H1 (cell line): ENCODE data around the gene RNF144A. TPM values are rescaled to one million over a fixed set of nuclear protein-coding genes. Genes with fewer than 3 reads are reported as not detected.

Experiments used
- CTCF ChIA-PET: fragments of 300-600 bp; sonication (Branson Sonifier 250); formaldehyde crosslinking; loops from one replicate; lab custom pipeline; 2021; ENCODE audit not compliant: partially characterized antibody; lab: Charles Lee
- POLR2A ChIA-PET: fragments of 300-600 bp; sonication (Branson Sonifier 250); formaldehyde crosslinking; loops from one replicate; lab custom pipeline; 2021; ENCODE audit warnings: inconsistent platforms; ENCODE audit not compliant: partially characterized antibody; lab: Charles Lee
- DNase-seq, 2 experiments: peaks; one replicate each; pipeline versions ENCODE4 v3.0.0 to v3.0.0-alpha.2; 2010 to 2022; ENCODE audit warnings: low spot score in 2 of 2, low read depth in 1 of 2, mixed read lengths in 1 of 2
- FAIRE-seq: peaks from 2 replicates; lab custom pipeline; 2011; peaks lifted over from hg19 to GRCh38; lab: Jason Lieb, UNC
- H2AFZ ChIP-seq: 2 replicates; pipeline ENCODE4 v1.8.1; 2012; ENCODE audit warnings: low read length, inconsistent platforms
- H2AK5ac ChIP-seq: 2 replicates; pipeline ENCODE4 v1.6.1; 2013; ENCODE audit warnings: low read depth, low read length
- H2BK120ac ChIP-seq: replicated peaks from 2 replicates; pipeline ENCODE3; 2013; ENCODE audit warnings: low read depth, low read length, inconsistent platforms
- H2BK12ac ChIP-seq: 2 replicates; pipeline ENCODE4 v1.6.1; 2013; ENCODE audit warnings: low read depth, low read length
- H2BK15ac ChIP-seq: 2 replicates; pipeline ENCODE4 v1.6.1; 2013; ENCODE audit warnings: low read length
- H2BK20ac ChIP-seq: 2 replicates; pipeline ENCODE4 v1.6.1; 2013; ENCODE audit warnings: low read length
- H2BK5ac ChIP-seq: 2 replicates; pipeline ENCODE4 v1.6.1; 2013; ENCODE audit warnings: low read depth, low read length
- H3K14ac ChIP-seq: 2 replicates; pipeline ENCODE4 v1.6.1; 2013; ENCODE audit warnings: inconsistent platforms; ENCODE audit not compliant: insufficient read length
- H3K18ac ChIP-seq: 2 replicates; pipeline ENCODE4 v1.6.1; 2013; ENCODE audit warnings: low read length; ENCODE audit errors: extremely low read depth
- H3K23ac ChIP-seq: 2 replicates; pipeline ENCODE4 v1.6.1; 2013; ENCODE audit warnings: inconsistent platforms; ENCODE audit not compliant: insufficient read length
- H3K23me2 ChIP-seq: 2 replicates; pipeline ENCODE4 v1.6.1; 2013; ENCODE audit warnings: low read depth, low read length
- H3K27ac ChIP-seq: 2 replicates; pipeline ENCODE4 v1.6.1; 2011; ENCODE audit warnings: low read depth, low read length, inconsistent platforms
- H3K27me3 ChIP-seq, 4 experiments: replicated peaks in 1 of 4; 1 replicate in 1 of 4; 2 replicates in 3 of 4; pipeline versions ENCODE4 v1.6.1 to v1.8.1; 2011 to 2013; ENCODE audit warnings: low read length in 3 of 4, mild to moderate bottlenecking in 3 of 4, inconsistent platforms in 2 of 4, mixed read lengths in 2 of 4, moderate library complexity in 1 of 4; ENCODE audit not compliant: control insufficient read depth in 3 of 4, insufficient read depth in 3 of 4; ENCODE audit errors: extremely low read depth in 1 of 4
- H3K36me3 ChIP-seq, 4 experiments: 2 replicates each; pipeline versions ENCODE4 v1.6.1 to v1.8.1; 2011 to 2013; ENCODE audit warnings: mild to moderate bottlenecking in 4 of 4, low read length in 3 of 4, moderate library complexity in 2 of 4, control low read depth in 1 of 4, inconsistent platforms in 1 of 4; ENCODE audit not compliant: insufficient read depth in 4 of 4, control insufficient read depth in 2 of 4
- H3K4ac ChIP-seq: replicated peaks from 2 replicates; pipeline ENCODE3; 2013; ENCODE audit warnings: low read length, low read depth, mixed read lengths, inconsistent platforms; ENCODE audit not compliant: insufficient read length
- H3K4me1 ChIP-seq, 4 experiments: replicated peaks in 1 of 4; 1 replicate in 1 of 4; 2 replicates in 3 of 4; pipeline versions ENCODE4 v1.6.1 to v1.8.1; 2011 to 2013; ENCODE audit warnings: low read length in 3 of 4, inconsistent platforms in 2 of 4, mixed read lengths in 1 of 4; ENCODE audit not compliant: insufficient read depth in 4 of 4, control insufficient read depth in 3 of 4
- H3K4me2 ChIP-seq, 2 experiments: 2 replicates each; pipeline versions ENCODE4 v1.6.1 to v1.8.1; 2011 to 2013; ENCODE audit warnings: low read depth in 2 of 2, low read length in 2 of 2, control low read depth in 1 of 2, inconsistent platforms in 1 of 2, mild to moderate bottlenecking in 1 of 2; ENCODE audit not compliant: insufficient read depth in 1 of 2
- H3K4me3 ChIP-seq, 4 experiments: fragments of 200-600, 300-600 bp in 1 of 4; sonication (generic), shearing (Covaris generic), sonication (Bioruptor Twin) in 1 of 4; 2 replicates each; pipeline versions ENCODE4 v1.5.1 to v1.8.1; 2011 to 2016; ENCODE audit warnings: low read length in 4 of 4, low read depth in 3 of 4, control low read depth in 2 of 4, inconsistent platforms in 2 of 4, mild to moderate bottlenecking in 2 of 4, mixed read lengths in 1 of 4, moderate library complexity in 1 of 4; ENCODE audit not compliant: insufficient read depth in 2 of 4; ENCODE audit errors: extremely low read depth in 1 of 4
- H3K56ac ChIP-seq: replicated peaks from 2 replicates; pipeline ENCODE3; 2013; ENCODE audit warnings: low read depth, mild to moderate bottlenecking, mixed read lengths, low read length, inconsistent platforms; ENCODE audit not compliant: insufficient read length
- H3K79me1 ChIP-seq: 2 replicates; pipeline ENCODE4 v1.6.1; 2013; ENCODE audit warnings: low read depth, low read length, control low read depth
- H3K79me2 ChIP-seq, 2 experiments: 2 replicates each; pipeline versions ENCODE4 v1.6.1 to v1.8.1; 2012 to 2013; ENCODE audit warnings: low read length in 2 of 2, mild to moderate bottlenecking in 2 of 2, inconsistent platforms in 1 of 2; ENCODE audit not compliant: insufficient read depth in 2 of 2, control insufficient read depth in 1 of 2
- H3K9ac ChIP-seq, 4 experiments: replicated peaks in 1 of 4; 1 replicate in 1 of 4; 2 replicates in 3 of 4; pipeline versions ENCODE4 v1.6.1 to v1.8.1; 2011 to 2013; ENCODE audit warnings: low read depth in 3 of 4, low read length in 3 of 4, control low read depth in 2 of 4, mild to moderate bottlenecking in 2 of 4, moderate library complexity in 2 of 4, inconsistent platforms in 1 of 4; ENCODE audit errors: extremely low read depth in 1 of 4
- H3K9me3 ChIP-seq, 2 experiments: 2 replicates each; pipeline versions ENCODE4 v1.6.1 to v1.8.1; 2012 to 2013; ENCODE audit warnings: mild to moderate bottlenecking in 2 of 2, moderate library complexity in 2 of 2, control low read depth in 1 of 2, inconsistent platforms in 1 of 2, low read depth in 1 of 2, low read length in 1 of 2, mixed read lengths in 1 of 2; ENCODE audit not compliant: insufficient read depth in 2 of 2
- H4K20me1 ChIP-seq, 2 experiments: replicated peaks in 1 of 2; 2 replicates each; pipeline versions ENCODE3 to v1.8.1; 2011 to 2013; ENCODE audit warnings: inconsistent platforms in 2 of 2, low read length in 2 of 2, mild to moderate bottlenecking in 1 of 2; ENCODE audit not compliant: insufficient read depth in 2 of 2, control insufficient read depth in 1 of 2
- H4K5ac ChIP-seq: 2 replicates; pipeline ENCODE4 v1.6.1; 2013; ENCODE audit warnings: low read length, low read depth, mixed read lengths, inconsistent platforms; ENCODE audit not compliant: insufficient read length
- H4K8ac ChIP-seq: 2 replicates; pipeline ENCODE4 v1.8.0; 2013; ENCODE audit warnings: mild to moderate bottlenecking, moderate library complexity, low read length, inconsistent platforms; ENCODE audit not compliant: insufficient read depth; ENCODE audit errors: extremely low read depth
- H4K91ac ChIP-seq: replicated peaks from 2 replicates; pipeline ENCODE3; 2013; ENCODE audit warnings: low read length, mixed read lengths, inconsistent platforms; ENCODE audit not compliant: insufficient read length
- ATF2 ChIP-seq: IDR thresholded peaks from 2 replicates; pipeline ENCODE4 v1.6.1; 2012; ENCODE audit warnings: low read length, inconsistent platforms
- BRCA1 ChIP-seq: IDR thresholded peaks from 2 replicates; pipeline ENCODE4 v1.6.1; 2012; ENCODE audit warnings: low read depth, low read length, improper control_type of control experiment
- EZH2 ChIP-seq: fragments of 200-600 bp; sonication (generic); IDR thresholded peaks from 2 replicates; pipeline ENCODE4 v1.7.1; 2012; ENCODE audit warnings: low read depth, mild to moderate bottlenecking, moderate library complexity, low read length, inconsistent platforms; ENCODE audit not compliant: severe bottlenecking
- NANOG ChIP-seq: IDR thresholded peaks from 2 replicates; pipeline ENCODE4 v1.6.1; 2011; ENCODE audit warnings: low read length, low read depth, mild to moderate bottlenecking, inconsistent platforms; ENCODE audit not compliant: insufficient read depth, poor library complexity, severe bottlenecking
- RFX5 ChIP-seq: IDR thresholded peaks from 2 replicates; pipeline ENCODE4 v1.6.1; 2011; ENCODE audit warnings: low read depth, low read length, improper control_type of control experiment, borderline replicate concordance
- RXRA ChIP-seq: IDR thresholded peaks from 2 replicates; pipeline ENCODE4 v1.6.1; 2011; ENCODE audit warnings: low read depth, mild to moderate bottlenecking, low read length, moderate library complexity; ENCODE audit not compliant: insufficient read depth
- WGBS, 2 experiments: shearing (Covaris generic) in 1 of 2; methylation state at CpG; one replicate each; pipeline versions ENCODE4 v1.1.6 to v1.1.7; 2013 to 2015; ENCODE audit warnings: low lambda C conversion rate in 2 of 2, mixed read lengths in 2 of 2, inconsistent platforms in 1 of 2, low coverage in 1 of 2, missing lambda C conversion rate in 1 of 2; ENCODE audit not compliant: insufficient replicate concordance in 2 of 2, insufficient coverage in 1 of 2, insufficient read length in 1 of 2; ENCODE audit errors: extremely low coverage in 1 of 2, missing lambda C conversion rate in 1 of 2; 5-methylcytosine and 5-hydroxymethylcytosine counted together
- polyA plus RNA-seq, 7 experiments: library from polyadenylated mRNA; depleted of rRNA in 3 of 7; stranded (reverse) in 5 of 7; unstranded in 2 of 7; fragments of >200 nt in 5 of 7; fragments of 200-250 nt in 2 of 7; gene quantifications; 1 replicate in 5 of 7; 2 replicates in 1 of 7; 4 replicates in 1 of 7; pipeline versions ENCODE4 v1.2.1 to v1.2.3, GENCODE V29; 2011 to 2013; ENCODE audit warnings: missing spikeins in 2 of 7, mixed read lengths in 2 of 7
- total RNA-seq: library from RNA; stranded (reverse); fragmentation: NEBNext Ultra II Directional; extraction: Animal tissue kit (Norgen Biotek cat#: 25700); gene quantifications from 2 replicates; pipeline ENCODE4 v1.2.1, GENCODE V29; 2021
- TF ChIP-seq, protein P1 (sequence below), 3 experiments: IDR thresholded peaks; 1 replicate in 2 of 3; 2 replicates in 1 of 3; pipeline versions ENCODE4 v1.5.1 to v1.6.1; 2011; ENCODE audit warnings: low read length in 3 of 3, mild to moderate bottlenecking in 3 of 3, inconsistent platforms in 2 of 3, low read depth in 1 of 3, moderate library complexity in 1 of 3; ENCODE audit not compliant: insufficient read depth in 1 of 3; ENCODE audit errors: control extremely low read depth in 1 of 3

The RNF144A gene
- total and polyA plus RNA-seq, 2 of the 8 experiments (the other 6 are each of a cell fraction or from before 2014, with no cell fraction given): 14.0 to 15.0 TPM

DNA sequence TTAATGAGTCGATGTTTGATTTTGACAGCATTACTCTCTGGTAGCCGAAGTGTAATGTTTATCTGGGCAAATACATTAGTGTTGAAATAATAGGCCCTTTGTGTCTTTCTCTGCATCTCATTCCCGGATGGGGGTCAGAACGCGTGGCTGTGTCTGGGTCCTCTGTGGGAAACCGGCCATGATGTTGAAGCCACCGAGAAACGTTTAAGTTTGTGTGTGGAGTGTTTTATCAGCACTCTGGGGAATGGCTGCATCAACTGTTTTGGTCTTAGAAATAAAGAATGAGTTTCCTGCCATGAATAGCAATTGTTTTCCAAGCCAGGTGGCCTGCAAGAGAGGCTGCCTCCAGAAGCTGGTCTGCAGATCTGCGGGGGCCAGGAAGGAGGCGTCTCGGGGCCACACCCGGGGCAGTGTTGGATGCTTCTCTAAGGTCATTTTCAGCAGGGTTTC is 69.7 kb downstream of the RNF144A start:
- POLR2A ChIA-PET: no interaction called here
- Histone ChIP-seq H4K91ac (no peak overlapping the region), H3K79me1 (no peaks in the 10 kb centered on the region; the same call in 1 of the 2 replicates), H3K23me2 (no peaks in the 10 kb centered on the region), H3K27me3 (no peaks in the 10 kb centered on the region), H4K5ac (no peak overlapping the region), H2AK5ac (no peak overlapping the region), H3K23ac (no peak overlapping the region), H3K18ac (no peak overlapping the region), H4K20me1 (no peaks in the 10 kb centered on the region), H3K79me2 (no peaks in the 10 kb centered on the region), H3K4me3 (no peak overlapping the region), H3K56ac (no peak overlapping the region), H2BK5ac (no peak overlapping the region), H3K4me1 (peaks cover 0 to 4% (median 0%) of the 10 kb centered on the region in 4 experiments; a peak in 2 of 7 replicates), H2AFZ (no peak overlapping the region), H2BK12ac (no peak overlapping the region), H2BK15ac (no peak overlapping the region), H2BK20ac (no peak overlapping the region), H2BK120ac (no peak overlapping the region), H3K36me3 (peaks cover 0 to 7% (median 0%) of the 10 kb centered on the region in 4 experiments; a peak in 1 of 8 replicates), H3K9ac (no peak overlapping the region), H3K14ac (no peak overlapping the region), H3K27ac (no peak overlapping the region), H3K9me3 (peaks cover 2 to 10% of the 10 kb centered on the region in 2 experiments; a peak in 3 of 4 replicates), H3K4me2 (no peak overlapping the region), H4K8ac (no peak overlapping the region), H3K4ac (no peak overlapping the region)
- FAIRE-seq: no peak
- TF ChIP-seq BRCA1 (no peak), EZH2 (no peak), NANOG (no peak), RFX5 (no peak), RXRA (no peak), ATF2 (no peak)
- TF ChIP-seq, protein P1, sequence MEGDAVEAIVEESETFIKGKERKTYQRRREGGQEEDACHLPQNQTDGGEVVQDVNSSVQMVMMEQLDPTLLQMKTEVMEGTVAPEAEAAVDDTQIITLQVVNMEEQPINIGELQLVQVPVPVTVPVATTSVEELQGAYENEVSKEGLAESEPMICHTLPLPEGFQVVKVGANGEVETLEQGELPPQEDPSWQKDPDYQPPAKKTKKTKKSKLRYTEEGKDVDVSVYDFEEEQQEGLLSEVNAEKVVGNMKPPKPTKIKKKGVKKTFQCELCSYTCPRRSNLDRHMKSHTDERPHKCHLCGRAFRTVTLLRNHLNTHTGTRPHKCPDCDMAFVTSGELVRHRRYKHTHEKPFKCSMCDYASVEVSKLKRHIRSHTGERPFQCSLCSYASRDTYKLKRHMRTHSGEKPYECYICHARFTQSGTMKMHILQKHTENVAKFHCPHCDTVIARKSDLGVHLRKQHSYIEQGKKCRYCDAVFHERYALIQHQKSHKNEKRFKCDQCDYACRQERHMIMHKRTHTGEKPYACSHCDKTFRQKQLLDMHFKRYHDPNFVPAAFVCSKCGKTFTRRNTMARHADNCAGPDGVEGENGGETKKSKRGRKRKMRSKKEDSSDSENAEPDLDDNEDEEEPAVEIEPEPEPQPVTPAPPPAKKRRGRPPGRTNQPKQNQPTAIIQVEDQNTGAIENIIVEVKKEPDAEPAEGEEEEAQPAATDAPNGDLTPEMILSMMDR (IDR thresholded peaks at IDR 0.05; ENCODE audit: control extremely low read depth in 1 of 3, insufficient read depth in 1 of 3, low read depth in 1 of 3, low read length in 3 of 3): no peak
- WGBS, 2 experiments: 93% methylated on average over 12 of the region's 12 CpGs; no CpG with 5 or more reads in 1 of the 2 experiments
- CTCF ChIA-PET: interaction anchor here (1.5 kb wide), 1 partner anchor 13 kb away, joined by 3 read pairs; no protein-coding TSS in a partner anchor
- no peak for DNase-seq
